H1 (cell line): ENCODE measurements around the gene PPP1R2. TPM values are rescaled to one million over a fixed set of nuclear protein-coding genes. Genes with fewer than 3 reads are reported as not detected.

Experiments
- CBX8 ChIP-seq: fragments of 300-800, 300-1000 bp; sonication (generic); IDR thresholded peaks from 2 replicates; pipeline ENCODE4 v1.7.1; 2016; ENCODE audit warnings: low read depth, low read length, borderline replicate concordance
- RXRA ChIP-seq: IDR thresholded peaks from 2 replicates; pipeline ENCODE4 v1.6.1; 2011; ENCODE audit warnings: low read depth, mild to moderate bottlenecking, low read length, moderate library complexity; ENCODE audit not compliant: insufficient read depth
- polyA plus RNA-seq, 7 experiments: library from polyadenylated mRNA; depleted of rRNA in 3 of 7; stranded (reverse) in 5 of 7; unstranded in 2 of 7; fragments of >200 nt in 5 of 7; fragments of 200-250 nt in 2 of 7; gene quantifications; 1 replicate in 5 of 7; 2 replicates in 1 of 7; 4 replicates in 1 of 7; pipeline versions ENCODE4 v1.2.1 to v1.2.3, GENCODE V29; 2011 to 2013; ENCODE audit warnings: missing spikeins in 2 of 7, mixed read lengths in 2 of 7
- total RNA-seq: library from RNA; stranded (reverse); fragmentation: NEBNext Ultra II Directional; extraction: Animal tissue kit (Norgen Biotek cat#: 25700); gene quantifications from 2 replicates; pipeline ENCODE4 v1.2.1, GENCODE V29; 2021
- TF ChIP-seq, protein P1 (sequence below), 3 experiments: IDR thresholded peaks; 1 replicate in 2 of 3; 2 replicates in 1 of 3; pipeline versions ENCODE4 v1.5.1 to v1.6.1; 2011; ENCODE audit warnings: low read length in 3 of 3, mild to moderate bottlenecking in 3 of 3, inconsistent platforms in 2 of 3, low read depth in 1 of 3, moderate library complexity in 1 of 3; ENCODE audit not compliant: insufficient read depth in 1 of 3; ENCODE audit errors: control extremely low read depth in 1 of 3

Gene PPP1R2
- total and polyA plus RNA-seq, 2 of the 8 experiments (the other 6 are each of a cell fraction or from before 2014, with no cell fraction given), result 14.0 to 26.5 TPM

DNA sequence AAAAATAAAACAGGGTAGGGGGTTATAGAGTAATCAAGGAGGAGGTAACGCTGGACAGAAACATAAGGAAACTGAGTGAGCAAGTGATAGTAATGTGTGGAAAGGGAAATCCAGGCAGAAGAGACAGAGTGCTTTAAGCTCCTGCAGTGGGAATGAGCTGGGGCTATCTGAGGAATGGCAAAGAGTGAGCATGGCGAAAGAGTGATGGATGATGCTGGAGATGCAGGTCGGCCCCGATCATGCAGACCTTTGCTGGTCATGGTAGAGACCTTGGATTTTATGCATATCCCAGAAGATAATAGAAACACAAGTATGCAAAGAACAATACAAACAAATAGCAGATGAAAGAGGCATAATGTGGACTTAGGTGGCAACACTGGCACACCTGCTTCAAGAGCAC lies 74.3 kb downstream of the PPP1R2 start (continued):
- TF ChIP-seq RXRA (no peak), CBX8 (no peak)
- TF ChIP-seq, protein P1, sequence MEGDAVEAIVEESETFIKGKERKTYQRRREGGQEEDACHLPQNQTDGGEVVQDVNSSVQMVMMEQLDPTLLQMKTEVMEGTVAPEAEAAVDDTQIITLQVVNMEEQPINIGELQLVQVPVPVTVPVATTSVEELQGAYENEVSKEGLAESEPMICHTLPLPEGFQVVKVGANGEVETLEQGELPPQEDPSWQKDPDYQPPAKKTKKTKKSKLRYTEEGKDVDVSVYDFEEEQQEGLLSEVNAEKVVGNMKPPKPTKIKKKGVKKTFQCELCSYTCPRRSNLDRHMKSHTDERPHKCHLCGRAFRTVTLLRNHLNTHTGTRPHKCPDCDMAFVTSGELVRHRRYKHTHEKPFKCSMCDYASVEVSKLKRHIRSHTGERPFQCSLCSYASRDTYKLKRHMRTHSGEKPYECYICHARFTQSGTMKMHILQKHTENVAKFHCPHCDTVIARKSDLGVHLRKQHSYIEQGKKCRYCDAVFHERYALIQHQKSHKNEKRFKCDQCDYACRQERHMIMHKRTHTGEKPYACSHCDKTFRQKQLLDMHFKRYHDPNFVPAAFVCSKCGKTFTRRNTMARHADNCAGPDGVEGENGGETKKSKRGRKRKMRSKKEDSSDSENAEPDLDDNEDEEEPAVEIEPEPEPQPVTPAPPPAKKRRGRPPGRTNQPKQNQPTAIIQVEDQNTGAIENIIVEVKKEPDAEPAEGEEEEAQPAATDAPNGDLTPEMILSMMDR (IDR thresholded peaks at IDR 0.05; ENCODE audit: control extremely low read depth in 1 of 3, insufficient read depth in 1 of 3, low read depth in 1 of 3, low read length in 3 of 3), result no peak
